ENCODE data around the gene ZNF48. TPM values are rescaled to one million over a fixed set of nuclear protein-coding genes. Genes with fewer than 3 reads are reported as not detected.
"Not testable (repeated sequence)": the region's sequence is repeated elsewhere in the genome, so short reads cannot be mapped to it uniquely, and the experiment has no call there.

ZNF48 gene
- total RNA-seq, 2 donors from 2014 or later = 5.6 to 8.4 TPM

GRCh38 chr16:30375864-30376263, 19.4 kb upstream of the ZNF48 start:
- no peak for ATAC-seq

GRCh38 chr16:30376461-30376902, 18.7 kb upstream of the ZNF48 start:
- DNase-seq (no peak), ATAC-seq (no peak)
- intact Hi-C loops (cut with DNase I, micrococcal nuclease) = no loop called here

More at GRCh38 chr16:30375864-30376263, 19.4 kb upstream of the ZNF48 start:
- no peak for DNase-seq
- intact Hi-C loops (cut with DNase I, micrococcal nuclease) = no loop called here

DNA sequence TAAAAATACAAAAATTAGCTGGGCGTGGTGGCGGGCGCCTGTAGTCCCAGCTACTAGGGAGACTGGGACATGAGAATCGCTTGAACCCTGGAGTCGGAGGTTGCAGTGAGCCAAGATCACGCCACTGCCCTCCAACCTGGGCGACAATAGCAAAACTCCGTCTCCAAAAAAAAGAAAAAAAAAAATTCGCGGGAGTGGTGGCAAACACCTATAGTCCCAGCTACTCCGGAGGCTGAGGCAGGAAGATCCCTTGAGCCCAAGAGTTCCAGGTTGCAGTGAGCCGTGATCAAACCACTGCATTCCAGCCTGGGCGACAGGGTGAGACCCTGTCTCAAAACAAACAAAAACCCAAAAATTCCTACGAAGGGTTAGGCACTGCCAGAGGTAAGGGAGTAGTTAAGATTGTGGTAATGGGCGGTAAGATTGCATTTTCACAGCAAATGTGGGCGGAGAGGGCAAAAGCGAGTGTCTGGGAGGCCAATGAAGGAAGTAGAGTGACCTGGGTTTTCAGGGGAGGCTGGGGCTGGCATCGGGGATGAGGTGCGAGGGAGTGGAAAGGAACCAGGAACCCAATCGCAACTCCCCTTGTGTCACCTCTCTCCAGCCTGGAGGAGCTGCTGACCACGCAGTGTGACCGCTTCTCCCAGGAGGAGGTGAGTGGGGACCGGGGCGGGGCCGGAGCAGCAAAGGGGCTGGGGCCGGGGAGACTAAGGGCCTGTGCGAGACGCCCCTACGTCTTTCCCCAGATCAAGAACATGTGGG, 18.0 kb upstream of the ZNF48 start:
- intact Hi-C loops (cut with DNase I, micrococcal nuclease) = no loop called here
- DNase-seq = no peak
- peak; percentile 28 for ATAC-seq

DNA sequence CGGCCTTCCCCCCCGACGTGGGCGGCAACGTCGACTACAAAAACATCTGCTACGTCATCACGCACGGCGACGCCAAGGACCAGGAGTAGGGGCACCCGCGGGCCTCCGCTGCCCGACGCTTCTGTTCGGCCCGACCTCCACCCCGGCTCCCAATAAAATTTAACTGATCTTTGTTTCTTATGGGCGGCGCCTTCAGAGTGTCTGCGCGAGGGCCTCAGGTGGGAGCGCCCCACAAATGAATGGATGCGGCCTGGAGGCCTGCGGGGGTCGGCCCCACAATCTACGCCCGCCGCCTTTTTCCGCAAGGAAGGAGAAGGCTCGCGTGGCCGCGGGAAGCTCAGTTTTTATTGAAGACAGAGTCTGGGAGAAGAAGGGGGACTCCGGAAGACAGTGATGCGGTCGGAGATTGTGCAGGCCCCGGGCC, 17.4 kb upstream of the ZNF48 start:
- intact Hi-C loops (cut with DNase I, micrococcal nuclease) = no loop called here
- DNase-seq (peak; percentile 94 to 95), ATAC-seq (peak; percentile 64)

DNA sequence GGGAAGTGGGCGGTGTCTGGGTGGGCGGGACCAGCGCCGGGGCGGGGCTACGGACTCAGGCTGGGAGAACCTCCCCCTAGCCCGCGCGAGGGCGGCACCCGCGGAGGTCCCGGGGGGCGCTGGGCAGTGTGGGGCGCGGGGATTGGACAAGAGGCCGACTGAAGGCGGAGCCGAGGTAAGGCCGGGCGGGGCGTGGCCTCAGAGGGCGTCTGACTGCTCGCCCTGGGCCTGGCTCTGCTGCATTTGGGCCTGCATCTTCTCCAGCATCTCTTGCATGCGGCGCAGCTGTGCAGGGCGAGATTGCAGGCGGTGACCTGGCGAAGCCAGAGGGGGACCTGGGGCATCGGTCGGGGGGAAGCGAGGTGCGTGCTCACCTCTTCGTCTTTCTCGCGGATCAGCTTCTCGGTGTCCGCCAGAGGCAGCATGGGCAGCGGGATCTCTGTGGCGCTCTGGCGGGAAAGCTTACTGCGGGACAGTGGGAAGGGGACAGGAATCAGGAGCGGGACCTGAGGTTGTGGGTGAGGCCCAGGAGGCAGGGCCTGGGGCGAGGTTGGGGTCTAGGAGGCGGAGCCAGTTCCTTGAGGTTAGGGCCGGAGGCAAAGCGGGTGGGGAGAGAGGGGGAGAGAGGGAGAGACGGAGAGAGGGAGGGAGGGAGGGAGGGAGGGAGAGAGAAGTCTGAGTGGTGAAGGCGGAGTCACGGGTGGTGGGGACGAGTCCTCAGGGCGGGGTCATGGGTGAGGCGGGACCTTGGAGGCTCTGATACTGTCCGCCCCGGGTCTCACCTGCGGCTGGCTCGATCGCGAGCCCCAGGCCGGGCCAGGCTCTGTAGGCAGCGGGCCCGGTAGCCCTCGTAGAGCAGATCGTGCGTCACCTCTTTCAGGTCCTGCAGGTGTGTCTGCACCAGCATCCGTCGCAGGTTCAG, 16.7 kb upstream of the ZNF48 start:
- intact Hi-C loops (cut with DNase I, micrococcal nuclease) = no loop called here
- ATAC-seq (peak; percentile 91), DNase-seq (peak; percentile 99)

DNA sequence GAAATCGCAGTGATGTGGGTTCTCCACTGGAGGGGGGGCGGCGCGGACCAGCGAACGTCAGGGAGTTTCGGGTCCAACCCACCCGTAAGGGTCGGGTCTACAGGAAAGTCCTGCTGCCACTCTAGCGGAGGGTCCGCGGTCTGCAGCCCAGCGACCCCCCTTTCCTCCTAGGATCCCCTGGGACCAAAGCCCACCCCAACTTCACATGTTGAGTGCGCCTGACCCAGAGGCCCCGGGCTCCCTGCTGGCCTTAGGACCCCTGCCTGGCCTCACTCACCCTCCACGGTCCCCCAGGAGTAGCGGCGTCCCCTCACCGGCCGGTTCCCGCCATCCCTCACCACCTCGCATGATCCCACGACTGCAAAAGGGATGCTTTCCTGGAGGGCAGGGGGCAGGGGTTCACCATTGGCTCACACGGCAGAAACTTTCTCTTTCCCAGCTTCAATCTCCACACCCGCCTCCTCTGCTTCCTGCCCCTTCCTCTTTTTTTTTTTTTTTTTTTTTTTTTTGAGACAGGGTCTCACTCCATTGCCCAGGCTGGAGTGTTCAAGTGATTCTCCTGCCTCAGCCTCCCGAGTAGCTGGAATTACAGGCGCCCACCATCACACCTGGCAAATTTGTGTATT, 15.9 kb upstream of the ZNF48 start:
- intact Hi-C loops (cut with DNase I, micrococcal nuclease) = no loop called here
- ATAC-seq = no peak
- no peak for DNase-seq

- DNase-seq (no peak), ATAC-seq (no peak)
- intact Hi-C loops (cut with DNase I, micrococcal nuclease) = no loop called here
Measured at GRCh38 chr16:30380072-30380802, 15.0 kb upstream of the ZNF48 start.

DNA sequence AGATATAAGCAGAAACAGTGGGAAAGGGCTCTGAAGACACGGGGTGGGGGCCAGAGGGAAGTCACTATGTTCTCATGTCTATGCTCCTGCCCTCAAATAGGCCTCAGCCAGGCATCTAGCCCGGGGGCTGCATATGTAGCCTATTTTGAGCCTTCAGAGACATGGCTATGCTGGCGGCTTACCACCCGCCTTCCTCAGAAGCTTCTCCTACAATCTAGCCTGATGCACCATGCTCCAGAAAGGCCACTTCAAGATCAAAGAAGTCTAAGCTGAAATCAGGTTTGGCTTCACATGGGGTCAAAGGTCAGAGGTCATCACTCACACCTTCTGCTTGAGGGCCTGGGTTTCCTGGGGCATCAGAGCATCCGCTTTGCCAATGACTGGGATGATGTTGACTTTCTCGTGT, 14.4 kb upstream of the ZNF48 start:
- no peak for ATAC-seq
- intact Hi-C loops (cut with DNase I, micrococcal nuclease) = no loop called here
- DNase-seq = no peak

GRCh38 chr16:30381291-30382041, 13.8 kb upstream of the ZNF48 start:
- no peak for DNase-seq
- no peak for ATAC-seq
- intact Hi-C loops (cut with DNase I, micrococcal nuclease) = no loop called here

- ATAC-seq (no peak), DNase-seq (peak in 1 of 2 donors; percentile 60)
- intact Hi-C loops (cut with DNase I, micrococcal nuclease) = no loop called here
Measured at GRCh38 chr16:30382111-30382881, 12.9 kb upstream of the ZNF48 start, which contains the start of gene SEPTIN1. TSS of gene SEPTIN1 (minus strand) at chr16:30382561. CDS start at chr16:30382542, 19 bp downstream.

DNA sequence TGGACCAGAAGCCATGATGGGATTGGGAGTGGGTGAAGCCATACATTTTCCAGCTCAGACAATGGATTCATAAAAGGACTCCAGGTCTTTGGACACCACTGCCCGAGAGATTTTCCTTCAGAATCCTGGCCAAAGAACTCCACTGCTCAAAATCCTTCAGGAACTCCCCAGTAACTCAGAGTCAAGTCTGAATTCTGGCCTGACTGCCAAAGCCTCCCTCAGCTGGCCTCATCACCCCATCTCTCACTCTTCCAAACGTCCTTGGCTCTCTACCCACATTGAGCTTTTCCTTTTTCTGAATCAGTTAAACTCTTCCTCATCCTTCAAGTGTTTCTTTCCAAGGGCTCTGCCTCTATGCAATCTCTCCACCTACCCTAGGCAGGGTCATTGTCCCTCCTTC, 11.7 kb upstream of the ZNF48 start:
- DNase-seq = no peak
- ATAC-seq = no peak
- intact Hi-C loops (cut with DNase I, micrococcal nuclease) = no loop called here

DNA sequence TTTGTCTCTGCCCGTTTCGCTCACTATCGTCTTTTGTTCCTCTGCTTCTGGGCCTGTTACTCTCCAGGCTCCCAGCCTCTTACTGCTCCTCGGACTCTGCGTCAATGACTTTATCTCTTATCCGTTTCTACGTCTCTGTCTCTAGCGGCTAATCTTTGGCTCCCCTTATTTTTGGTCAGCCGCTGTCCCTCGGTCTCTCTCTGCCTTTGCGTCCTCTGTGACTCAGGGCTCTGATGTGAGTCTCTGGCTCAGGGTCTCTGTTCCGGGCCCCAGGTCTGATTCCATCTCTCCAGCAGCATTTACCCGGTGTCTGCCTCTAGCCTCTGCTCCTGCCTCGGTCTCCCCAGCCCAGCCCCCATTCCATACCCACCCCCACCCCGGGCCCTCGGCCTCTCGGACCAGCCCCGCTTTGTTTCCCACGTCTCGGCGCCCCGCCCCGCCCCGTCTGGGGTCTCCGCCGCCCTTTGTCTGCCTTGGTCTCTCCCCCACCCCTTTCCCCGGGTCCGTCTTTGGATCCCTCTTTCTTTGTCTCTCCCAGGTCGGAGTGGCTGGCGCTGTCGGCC, 547 bp upstream of the ZNF48 start:
- intact Hi-C loops (cut with DNase I, micrococcal nuclease) = no loop called here
- DNase-seq = no peak
- ATAC-seq = no peak

- ATAC-seq = no peak
- no peak for DNase-seq
- intact Hi-C loops (cut with DNase I, micrococcal nuclease) = no loop called here
Measured at GRCh38 chr16:30395992-30396585, 869 bp downstream of the ZNF48 start.

GRCh38 chr16:30396627-30397026, 1.4 kb downstream of the ZNF48 start:
- DNase-seq; ATAC-seq; intact Hi-C loops (cut with DNase I, micrococcal nuclease): not testable (repeated sequence)

DNA sequence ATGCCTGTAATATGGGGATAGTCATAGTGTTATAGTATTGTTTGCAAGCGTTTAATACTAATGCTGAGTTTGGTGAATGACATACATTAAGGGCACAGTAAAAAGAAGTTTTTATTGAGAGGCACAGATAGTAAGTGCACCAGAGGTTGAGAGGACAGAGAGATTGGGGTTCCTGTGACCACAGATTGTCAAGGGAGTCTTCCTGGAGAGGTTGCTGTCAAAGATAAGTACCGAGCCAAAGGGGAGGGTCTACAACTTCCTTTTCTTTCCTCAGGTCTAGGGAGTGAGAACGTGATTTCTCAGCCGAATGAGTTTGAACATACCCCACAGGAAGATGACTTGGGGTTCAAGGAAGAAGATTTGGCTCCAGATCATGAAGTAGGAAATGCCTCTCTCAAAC, 1.8 kb downstream of the ZNF48 start:
- no peak for ATAC-seq
- intact Hi-C loops (cut with DNase I, micrococcal nuclease) = no loop called here
- no peak for DNase-seq

- no peak for ATAC-seq
- DNase-seq = no peak
- intact Hi-C loops (cut with DNase I, micrococcal nuclease) = no loop called here
Measured at GRCh38 chr16:30397776-30398660, 2.8 kb downstream of the ZNF48 start.

Measured in left colon (tissue), 2 donors.